ENCODE data around the gene MATN4. TPM values are rescaled to one million over a fixed set of nuclear protein-coding genes. Genes with fewer than 3 reads are reported as not detected.

The MATN4 gene
- total and polyA plus RNA-seq, 2 donors (not counting 1 experiment from before 2014, with no cell fraction given): not detected

DNA sequence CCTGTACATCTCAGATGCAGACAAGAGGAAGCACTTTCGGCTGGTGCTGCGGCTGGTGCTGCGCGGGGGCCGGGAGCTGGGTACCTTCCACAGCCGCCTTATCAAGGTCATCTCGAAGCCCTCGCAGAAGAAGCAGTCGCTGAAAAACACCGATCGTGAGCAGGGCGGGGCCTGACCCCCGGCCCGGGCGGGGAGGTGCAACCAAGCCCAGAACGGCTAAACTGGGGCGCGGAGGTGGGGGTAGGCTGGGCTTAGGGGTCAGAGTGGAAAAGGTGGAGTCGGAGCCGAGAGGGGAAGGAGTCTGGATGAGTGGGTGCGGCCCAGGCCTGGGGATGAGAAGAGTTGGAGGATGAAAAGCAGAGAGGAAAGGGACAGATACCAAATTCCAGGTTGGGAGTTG lies 4.1 kb upstream of the MATN4 start:
- Histone ChIP-seq H2AFZ (ENCODE audit: insufficient read depth, low read depth, low read length, poor library complexity, severe bottlenecking) (no peak overlapping the region), H3K4me3 (ENCODE audit: control extremely low read depth in 1 of 5, extremely low read depth in 1 of 5, insufficient read depth in 1 of 5, low read depth in 2 of 5, low read length in 4 of 5) (no peak overlapping the region), H3K9ac (ENCODE audit: low read length) (no peak overlapping the region), H3K27ac (ENCODE audit: low read length in 2 of 2) (no peak overlapping the region), H3K27me3 (replicated peaks in 1 of 4; ENCODE audit: control extremely low read depth in 1 of 4, control insufficient read depth in 3 of 4, insufficient read depth in 4 of 4, low read length in 3 of 4) (peaks cover 0 to 64% (median 18%) of the 10 kb centered on the region in 4 experiments), H3K4me2 (replicated peaks; ENCODE audit: low read depth, low read length, poor library complexity, severe bottlenecking) (no peak overlapping the region), H3K36me3 (replicated peaks in 1 of 2; ENCODE audit: control extremely low read depth in 1 of 2, control insufficient read depth in 1 of 2, extremely low read depth in 1 of 2, insufficient read depth in 2 of 2, low read length in 1 of 2) (no peaks in the 10 kb centered on the region), H3K9me3 (ENCODE audit: control extremely low read depth in 1 of 3, control insufficient read depth in 2 of 3, insufficient read depth in 1 of 3, low read length in 2 of 3) (peaks cover 0 to 13% (median 0%) of the 10 kb centered on the region in 3 donors), H3K4me1 (ENCODE audit: control insufficient read depth in 2 of 2, insufficient read depth in 2 of 2, low read length in 2 of 2) (peaks cover 15 to 16% of the 10 kb centered on the region in 2 donors), H3K79me2 (ENCODE audit: control insufficient read depth, insufficient read depth, low read length) (no peaks in the 10 kb centered on the region), H4K20me1 (ENCODE audit: control insufficient read depth, insufficient read depth, low read length, poor library complexity, severe bottlenecking) (no peaks in the 10 kb centered on the region)
- TF ChIP-seq, protein P1, sequence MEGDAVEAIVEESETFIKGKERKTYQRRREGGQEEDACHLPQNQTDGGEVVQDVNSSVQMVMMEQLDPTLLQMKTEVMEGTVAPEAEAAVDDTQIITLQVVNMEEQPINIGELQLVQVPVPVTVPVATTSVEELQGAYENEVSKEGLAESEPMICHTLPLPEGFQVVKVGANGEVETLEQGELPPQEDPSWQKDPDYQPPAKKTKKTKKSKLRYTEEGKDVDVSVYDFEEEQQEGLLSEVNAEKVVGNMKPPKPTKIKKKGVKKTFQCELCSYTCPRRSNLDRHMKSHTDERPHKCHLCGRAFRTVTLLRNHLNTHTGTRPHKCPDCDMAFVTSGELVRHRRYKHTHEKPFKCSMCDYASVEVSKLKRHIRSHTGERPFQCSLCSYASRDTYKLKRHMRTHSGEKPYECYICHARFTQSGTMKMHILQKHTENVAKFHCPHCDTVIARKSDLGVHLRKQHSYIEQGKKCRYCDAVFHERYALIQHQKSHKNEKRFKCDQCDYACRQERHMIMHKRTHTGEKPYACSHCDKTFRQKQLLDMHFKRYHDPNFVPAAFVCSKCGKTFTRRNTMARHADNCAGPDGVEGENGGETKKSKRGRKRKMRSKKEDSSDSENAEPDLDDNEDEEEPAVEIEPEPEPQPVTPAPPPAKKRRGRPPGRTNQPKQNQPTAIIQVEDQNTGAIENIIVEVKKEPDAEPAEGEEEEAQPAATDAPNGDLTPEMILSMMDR (IDR thresholded peaks at IDR 0.05): no peak
- TF ChIP-seq EZH2 (IDR thresholded peaks at IDR 0.05; ENCODE audit: borderline replicate concordance, insufficient read depth, low read depth, low read length, poor library complexity, severe bottlenecking): no peak
- H3K4me3 Mint-ChIP-seq: no peak overlapping the region
- peaks cover 63% of the 10 kb centered on the region for H3K27me3 Mint-ChIP-seq
- DNase-seq (no peak), ATAC-seq (ENCODE audit: low read depth) (no peak)
- H3K4me1 Mint-ChIP-seq: peaks cover 7% of the 10 kb centered on the region
- intact Hi-C loops (cut with micrococcal nuclease): no loop called here
- POLR2A ChIA-PET: interaction anchor here (0.7 kb wide), 1 partner anchor 9 kb away, joined by 5 read pairs; no protein-coding TSS in a partner anchor
- no peak overlapping the region for H3K27ac Mint-ChIP-seq
- WGBS (ENCODE audit: insufficient coverage): 66% methylated on average over 21 of the region's 21 CpGs
- CTCF ChIA-PET: interaction anchor here (0.7 to 2.1 kb wide), 20 partner anchors 9 to 627 kb away, joined by 3 to 12 read pairs (median 4); partner anchors contain the start of gene SYS1
- H3K9me3 Mint-ChIP-seq (ENCODE audit: insufficient read depth): no peaks in the 10 kb centered on the region

DNA sequence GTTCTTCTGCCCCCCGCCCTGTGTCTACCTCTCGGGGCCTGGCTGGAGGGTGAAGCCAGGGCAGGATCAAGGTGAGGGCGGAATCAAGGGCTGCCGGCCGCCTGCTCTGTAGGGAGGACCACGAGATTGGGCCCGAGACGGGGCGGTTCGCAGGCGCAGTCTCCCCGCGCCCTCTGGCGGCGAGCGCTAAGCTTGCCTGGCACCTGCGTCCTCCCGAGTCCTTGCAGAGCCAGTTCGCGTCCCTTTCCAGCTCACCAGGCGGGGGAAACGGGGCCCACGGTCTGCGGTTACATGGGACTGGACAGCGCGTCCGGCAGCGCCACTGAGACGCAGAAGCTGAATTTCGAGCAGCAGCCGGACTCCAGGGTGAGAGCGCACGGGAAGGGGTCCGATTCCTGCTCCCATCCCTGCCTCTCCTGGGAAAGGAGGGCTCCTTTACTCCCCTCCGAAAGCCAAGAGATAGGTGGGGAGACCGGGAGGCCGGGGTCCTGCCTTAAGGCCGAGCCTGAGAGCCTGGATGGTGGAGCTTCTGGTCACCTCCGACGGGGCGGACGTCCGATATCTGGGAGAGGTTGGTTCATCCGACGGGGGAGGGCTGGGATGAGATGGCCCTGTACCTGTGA lies 3.6 kb upstream of the MATN4 start:
- H2AFZ ChIP-seq (ENCODE audit: insufficient read depth, low read depth, low read length, poor library complexity, severe bottlenecking): peak overlapping the region; percentile 32
- Mint-ChIP-seq H3K9me3 (ENCODE audit: insufficient read depth) (no peaks in the 10 kb centered on the region), H3K4me3 (no peak overlapping the region), H3K4me1 (peaks cover 7% of the 10 kb centered on the region), H3K27ac (no peak overlapping the region), H3K27me3 (peaks cover 59% of the 10 kb centered on the region)
- CTCF ChIA-PET: interaction anchor here (0.7 to 1.7 kb wide), 19 partner anchors 8 to 627 kb away, joined by 3 to 12 read pairs (median 4); partner anchors contain the start of gene SYS1
- H3K9ac ChIP-seq (ENCODE audit: low read length): no peak overlapping the region
- peaks cover 0 to 16% (median 0%) of the 10 kb centered on the region in 3 donors for H3K9me3 ChIP-seq (ENCODE audit: control extremely low read depth in 1 of 3, control insufficient read depth in 2 of 3, insufficient read depth in 1 of 3, low read length in 2 of 3)
- ATAC-seq (ENCODE audit: low read depth) (peak; percentile 64), DNase-seq (peak; percentile 77)
- peak overlapping the region; percentile 46 for H3K4me2 ChIP-seq (replicated peaks; ENCODE audit: low read depth, low read length, poor library complexity, severe bottlenecking)
- H3K79me2 ChIP-seq (ENCODE audit: control insufficient read depth, insufficient read depth, low read length): no peaks in the 10 kb centered on the region
- H4K20me1 ChIP-seq (ENCODE audit: control insufficient read depth, insufficient read depth, low read length, poor library complexity, severe bottlenecking): no peaks in the 10 kb centered on the region
- POLR2A ChIA-PET: no interaction called here
- H3K27me3 ChIP-seq (replicated peaks in 1 of 4; ENCODE audit: control extremely low read depth in 1 of 4, control insufficient read depth in 3 of 4, insufficient read depth in 4 of 4, low read length in 3 of 4): peaks cover 0 to 67% (median 18%) of the 10 kb centered on the region in 4 experiments
- no peak for TF ChIP-seq EZH2 (IDR thresholded peaks at IDR 0.05; ENCODE audit: borderline replicate concordance, insufficient read depth, low read depth, low read length, poor library complexity, severe bottlenecking)
- TF ChIP-seq, protein P1 (IDR thresholded peaks at IDR 0.05): peak; percentile 82
- WGBS (ENCODE audit: insufficient coverage): 23% methylated on average over 41 of the region's 45 CpGs
- intact Hi-C loops (cut with micrococcal nuclease): loop anchor here (1.0 kb wide), 1 partner anchor 626 kb away; no protein-coding TSS in a partner anchor
- no peak overlapping the region for H3K4me3 ChIP-seq (ENCODE audit: control extremely low read depth in 1 of 5, extremely low read depth in 1 of 5, insufficient read depth in 1 of 5, low read depth in 2 of 5, low read length in 4 of 5)
- no peaks in the 10 kb centered on the region for H3K36me3 ChIP-seq (replicated peaks in 1 of 2; ENCODE audit: control extremely low read depth in 1 of 2, control insufficient read depth in 1 of 2, extremely low read depth in 1 of 2, insufficient read depth in 2 of 2, low read length in 1 of 2)
- peaks cover 15 to 16% of the 10 kb centered on the region in 2 donors for H3K4me1 ChIP-seq (ENCODE audit: control insufficient read depth in 2 of 2, insufficient read depth in 2 of 2, low read length in 2 of 2)
- no peak overlapping the region for H3K27ac ChIP-seq (ENCODE audit: low read length in 2 of 2)
